ENCODE results near the gene RPS2.
"Not testable (repeated sequence)": the region's sequence is repeated elsewhere in the genome, so short reads cannot be mapped to it uniquely, and the experiment has no call there.

The RPS2 gene

GRCh38 chr16:1964506-1965395 is at the start of gene RPS2:
TSS of gene RPS2 (minus strand) at chr16:1964826. CDS start at chr16:1964625, 201 bp downstream.
- peak; percentile 99 for DNase-seq

GRCh38 chr16:2013527-2013926 is 48.9 kb upstream of the RPS2 start:
- DNase-seq = no peak

DNA sequence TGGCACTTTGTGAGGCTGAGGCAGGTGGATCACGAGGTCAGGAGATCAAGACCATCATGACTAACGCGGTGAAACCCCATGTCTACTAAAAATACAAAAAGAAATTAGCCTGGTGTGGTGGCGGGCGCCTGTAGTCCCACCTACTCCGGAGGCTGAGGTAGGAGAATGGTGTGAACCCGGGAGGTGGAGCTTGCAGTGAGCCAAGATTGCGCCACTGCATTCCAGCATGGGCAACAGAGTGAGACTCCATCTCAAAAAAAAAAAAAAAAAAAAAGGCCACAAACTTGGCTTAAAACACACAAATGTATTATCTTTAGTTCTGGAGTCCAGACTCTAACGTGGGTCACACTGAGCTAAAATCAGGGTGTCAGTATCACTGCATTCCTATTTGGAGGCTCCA is 47.1 kb upstream of the RPS2 start:
- DNase-seq = not testable (repeated sequence)

DNA sequence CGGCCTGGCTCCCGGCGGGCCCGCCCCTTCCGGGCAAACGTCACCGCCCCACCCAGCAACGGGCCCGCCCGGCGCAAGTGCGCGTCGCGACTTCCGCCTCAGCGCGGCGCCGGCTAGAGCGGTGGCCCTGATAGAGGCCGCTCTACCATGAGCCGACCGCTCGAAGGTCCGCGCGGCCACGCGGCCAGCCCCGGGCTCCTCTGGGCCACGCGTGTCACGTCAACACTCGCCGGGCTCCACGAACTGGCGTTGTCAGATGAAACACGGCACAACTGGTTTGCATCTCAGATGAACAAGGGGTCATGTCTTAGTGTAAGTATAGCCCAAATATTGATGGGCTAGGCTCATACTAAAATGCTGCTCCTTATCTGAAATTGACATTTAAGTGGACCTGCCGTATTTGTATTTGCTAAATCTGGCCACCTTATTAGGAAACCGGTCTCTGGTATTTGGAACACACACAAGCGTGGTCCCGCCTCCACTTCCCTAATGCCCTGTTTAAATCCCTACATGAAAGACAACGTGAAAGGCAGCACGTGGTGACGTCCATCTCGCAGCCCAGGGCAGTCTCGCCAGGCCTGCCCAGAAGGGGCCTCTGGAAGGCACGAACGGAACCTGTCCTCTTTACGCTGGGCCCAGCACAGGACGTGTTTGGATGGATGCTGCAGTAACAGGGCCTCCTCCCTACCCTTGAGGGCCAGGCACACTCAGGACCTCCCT is 45.3 kb upstream of the RPS2 start, which contains the start of gene ZNF598:
ZNF598 (minus strand) TSS at position 31 of the 720 bp plus-strand sequence.
- DNase-seq = peak; percentile 89

DNA sequence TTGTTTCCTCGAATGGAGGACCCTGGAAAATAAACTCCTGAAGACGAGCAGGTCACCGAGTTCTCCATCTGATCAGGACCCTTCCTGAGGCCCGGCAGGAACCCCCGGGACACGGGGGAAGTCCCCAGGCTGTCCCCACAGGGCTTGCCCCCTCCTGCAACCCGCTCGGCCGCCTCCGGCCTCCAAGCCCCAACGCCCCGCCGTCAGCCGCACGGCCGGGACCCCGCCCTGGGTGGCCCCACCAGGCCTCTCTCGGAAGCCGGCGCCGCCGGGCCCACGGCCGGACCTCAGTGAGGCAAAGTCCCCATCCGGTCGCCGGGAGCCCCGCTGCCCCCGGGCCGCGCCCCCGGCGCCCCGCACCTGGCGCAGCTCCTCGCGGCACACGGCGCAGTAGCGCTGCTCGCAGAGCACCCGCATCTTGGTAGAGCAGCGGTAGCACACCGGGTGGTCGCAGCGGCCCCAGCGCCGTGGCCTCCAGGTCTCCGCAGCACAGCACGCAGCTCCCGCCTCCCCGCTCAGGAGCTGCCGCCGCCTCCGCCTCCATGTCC is 44.6 kb upstream of the RPS2 start:
- DNase-seq = peak; percentile 23

- peak; percentile 59 for DNase-seq
These were observed 44.1 kb upstream of the RPS2 start for GRCh38 chr16:2008631-2009163.

DNA sequence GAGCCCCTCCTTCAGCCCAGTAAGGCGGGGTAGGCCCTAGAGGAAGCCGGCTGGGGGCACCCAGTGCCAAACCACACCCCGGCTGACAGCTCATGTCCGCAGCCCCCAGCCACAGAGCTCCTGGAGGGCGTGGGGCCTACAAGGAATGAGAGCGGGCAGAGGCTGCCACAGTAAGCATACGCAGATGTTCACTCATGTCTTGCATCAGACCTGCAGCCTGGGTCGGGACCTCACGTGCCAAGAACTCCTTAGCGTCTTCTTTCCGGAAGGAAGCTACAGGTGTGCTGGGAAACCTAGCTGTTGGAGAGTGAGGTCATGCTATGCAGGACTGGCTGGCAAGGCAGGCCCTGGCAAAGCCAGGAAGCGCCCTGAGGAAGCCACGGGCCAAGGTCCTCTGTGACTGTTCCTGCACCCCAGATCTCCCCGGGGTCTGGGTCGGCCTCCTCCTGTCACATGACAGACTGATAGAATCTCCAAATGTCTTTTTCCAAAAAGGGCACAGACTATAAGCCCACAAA is 43.4 kb upstream of the RPS2 start:
- peak; percentile 64 for DNase-seq

DNA sequence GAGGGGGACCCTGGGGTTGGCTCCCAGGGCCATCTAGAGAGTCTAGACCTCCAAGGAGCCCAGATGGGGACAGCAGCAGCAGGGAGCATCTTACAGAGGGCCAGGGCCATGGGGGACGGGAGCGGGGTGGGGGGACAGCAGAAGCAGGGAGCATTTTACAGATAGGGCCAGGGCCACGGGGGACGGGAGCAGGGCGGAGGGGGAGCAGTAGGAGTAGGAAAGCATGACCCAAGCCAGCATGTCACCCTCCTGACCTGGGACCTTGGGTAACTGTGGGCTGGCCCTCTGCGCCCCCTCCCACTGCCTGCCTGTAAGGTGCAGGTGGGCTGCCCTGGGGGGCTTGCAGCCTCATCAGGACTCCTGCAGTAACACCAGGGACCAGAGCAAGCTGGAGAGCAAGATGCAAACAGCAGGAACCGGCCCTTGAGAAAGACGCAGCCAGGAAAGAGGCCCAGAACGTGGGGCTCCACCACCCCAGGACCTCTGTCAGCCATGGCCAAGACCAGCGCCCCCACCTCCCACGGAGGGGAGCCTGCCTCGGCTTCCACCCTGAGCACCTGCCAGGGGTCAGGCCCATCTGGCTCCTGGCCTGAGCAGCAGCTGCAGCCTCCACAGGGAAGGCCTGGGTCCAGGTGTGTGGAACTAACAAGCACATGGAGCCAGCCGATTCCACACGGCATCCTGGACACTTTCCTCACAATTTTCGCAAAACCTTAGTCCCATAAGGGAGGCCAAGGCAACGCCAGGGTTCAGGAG is 42.6 kb upstream of the RPS2 start:
- DNase-seq = no peak

DNA sequence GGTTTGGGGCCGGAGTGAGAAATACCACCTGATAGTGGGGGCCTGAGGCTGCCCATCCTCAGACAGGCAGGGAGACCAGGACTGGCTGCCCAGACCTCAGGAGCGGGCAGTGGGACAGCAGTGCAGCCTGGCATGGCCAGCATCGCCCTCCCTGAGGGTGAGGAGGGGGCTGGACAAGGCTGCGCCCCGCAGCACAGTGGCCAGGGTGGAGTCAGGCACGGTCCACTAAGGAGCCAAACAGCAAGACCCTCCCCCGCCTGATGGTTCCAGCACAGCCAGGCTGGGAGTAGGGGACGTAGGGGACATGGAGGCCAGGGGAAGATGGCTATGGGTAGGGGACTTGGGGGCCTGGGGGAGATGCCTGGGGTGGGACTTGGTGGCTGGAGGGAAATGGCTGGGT is 41.7 kb upstream of the RPS2 start:
- DNase-seq = no peak

DNA sequence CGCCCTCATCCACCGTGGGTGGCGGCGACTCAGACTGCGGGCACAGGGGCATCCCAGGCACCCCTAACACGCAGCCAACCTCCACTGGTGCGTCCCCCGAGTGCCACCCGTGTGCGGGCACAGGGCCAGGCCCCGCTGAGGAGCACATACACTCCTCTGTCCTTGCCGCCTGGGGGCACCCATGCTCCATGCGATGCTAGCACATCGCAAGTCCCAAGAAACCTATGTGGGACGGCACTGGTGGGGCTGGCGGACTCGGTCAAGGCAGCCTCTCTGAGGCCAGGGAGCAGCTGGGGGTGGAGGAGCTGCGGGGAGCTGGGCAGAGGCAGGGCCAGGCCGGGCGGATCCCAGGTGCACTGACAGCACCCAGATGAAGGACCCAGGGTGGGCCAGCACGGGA is 41.0 kb upstream of the RPS2 start:
- no peak for DNase-seq

- no peak for DNase-seq
These were observed 40.3 kb upstream of the RPS2 start for GRCh38 chr16:2004795-2005517.

DNA sequence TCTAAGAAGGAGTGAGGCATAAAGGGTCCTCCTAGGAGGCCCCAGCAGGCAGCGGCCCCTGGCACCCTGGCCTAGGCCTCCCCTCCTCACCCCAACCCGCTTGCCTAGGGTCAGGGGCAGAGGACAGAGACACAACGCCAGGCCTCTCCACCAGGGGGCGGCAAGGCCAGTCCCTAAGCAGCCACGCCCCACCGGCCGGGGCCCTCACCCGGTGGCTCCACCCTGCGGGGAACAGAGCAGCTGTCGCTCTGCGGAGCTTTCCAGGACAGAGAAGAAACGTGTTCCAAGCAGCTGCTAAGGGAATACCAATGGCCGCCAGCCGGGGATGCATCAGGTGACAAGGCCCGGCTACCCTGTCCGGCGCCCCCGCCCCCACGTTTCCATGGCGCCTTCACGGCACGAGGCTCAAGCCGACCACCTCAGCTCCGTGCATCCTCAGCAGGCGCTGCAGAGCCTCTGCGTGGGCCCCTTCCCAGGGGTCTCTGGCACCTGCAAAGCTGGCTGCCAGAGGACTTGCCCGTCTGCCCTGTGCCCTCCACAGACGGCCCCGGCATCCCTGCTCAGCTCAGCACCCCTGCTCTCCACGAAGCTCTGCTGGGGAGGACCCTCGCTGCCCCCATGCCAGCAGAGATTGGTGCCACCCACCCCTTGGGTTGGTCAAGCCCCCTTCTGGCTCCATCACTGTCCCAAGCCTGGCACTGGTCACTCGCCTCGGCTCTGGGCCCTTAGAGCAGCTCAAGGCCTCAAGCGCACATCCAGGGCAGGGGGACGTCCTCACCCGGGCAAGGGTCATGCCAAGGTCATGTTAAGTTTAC is 39.4 kb upstream of the RPS2 start:
- peak; percentile 93 for DNase-seq

DNA sequence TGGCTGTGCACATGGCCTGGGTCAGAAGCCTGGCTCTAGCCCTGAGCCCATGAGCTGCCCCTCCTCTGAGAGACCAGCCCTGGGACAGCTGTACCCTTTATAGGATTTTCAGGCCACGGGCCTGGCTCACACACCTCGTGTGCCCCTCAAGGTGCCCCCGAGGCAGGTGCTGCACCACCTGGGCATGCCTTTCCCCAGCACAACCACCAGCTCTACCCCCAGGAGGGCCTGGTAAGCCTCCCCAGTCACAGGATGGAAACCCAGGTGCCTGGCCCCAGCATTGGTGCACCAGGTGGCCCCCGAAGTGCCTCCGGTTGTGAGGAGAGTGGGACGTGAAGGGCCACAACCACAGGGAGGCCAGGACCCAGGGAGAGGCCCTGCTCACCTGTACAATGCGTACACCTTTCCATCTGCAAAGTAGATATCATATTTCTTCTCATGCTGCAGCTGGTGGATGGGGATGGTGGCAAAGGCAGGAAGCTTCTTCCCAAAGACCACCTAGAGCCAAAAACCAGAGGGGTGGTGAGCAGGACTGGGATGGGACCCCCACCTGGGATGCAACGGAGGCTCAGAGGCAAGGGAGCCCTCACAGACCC is 38.7 kb upstream of the RPS2 start:
- no peak for DNase-seq

GRCh38 chr16:2002406-2003230 is 38.0 kb upstream of the RPS2 start:
- no peak for DNase-seq

GRCh38 chr16:2001456-2002355 is 37.1 kb upstream of the RPS2 start:
- DNase-seq = no peak

- no peak for DNase-seq
These were observed 36.4 kb upstream of the RPS2 start for GRCh38 chr16:2001035-2001434.

DNA sequence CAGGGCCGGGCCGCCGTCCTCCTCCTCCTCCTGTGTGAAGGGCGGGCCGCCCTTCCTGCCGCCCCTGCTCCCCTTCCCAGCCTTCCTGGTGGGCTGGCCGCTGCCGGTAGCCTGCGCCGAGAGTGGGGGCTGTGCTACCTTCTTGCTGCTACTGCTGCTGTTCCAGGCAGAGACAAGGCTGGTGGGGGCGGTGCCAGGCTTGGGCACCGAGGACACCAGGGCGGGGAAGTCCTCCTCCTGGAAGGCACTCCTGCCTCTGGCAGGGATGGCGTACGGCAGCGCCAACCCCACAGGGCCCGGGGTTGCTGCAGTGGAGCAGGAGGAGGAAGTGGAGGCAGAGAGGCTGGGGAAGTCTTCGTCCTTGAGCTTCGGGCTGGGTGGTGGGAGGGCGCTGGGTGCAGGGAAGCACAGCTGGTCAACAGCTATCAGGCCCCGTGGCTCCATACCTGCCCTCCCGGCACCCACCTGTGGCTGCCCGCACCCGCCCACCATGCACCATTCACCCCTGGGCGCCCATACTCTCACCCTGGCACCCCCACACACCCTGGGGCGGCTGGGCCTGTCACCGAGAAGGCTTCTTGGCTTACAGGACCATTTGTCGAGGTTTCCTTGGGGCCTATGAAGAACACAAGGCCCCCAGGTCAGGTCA is 35.4 kb upstream of the RPS2 start:
- DNase-seq = no peak

All from activated CD4-positive, alpha-beta T cell treated with anti-CD3 and anti-CD28 coated beads, Interleukin-10, Interleukin-2, amounts not matched to agents 100 ng/mL and 50 ng/mL, durations not matched to agents 16 hours and 8 hours (primary cell).